GM12878 (cell line): ENCODE results near the gene GRM3. TPM values are rescaled to one million over a fixed set of nuclear protein-coding genes. Genes with fewer than 3 reads are reported as not detected.

Experiments
- ATAC-seq: fragments of 200-7000 bp; cut with Tn5 transposase; 3 replicates; pipeline ENCODE4 v1.9.1; 2020; ENCODE audit warnings: mild to moderate bottlenecking, moderate library complexity
- BruUV-seq: library from RNA; stranded (reverse); fragments of 400-500 nt; replicated peaks from 2 replicates; lab custom pipeline; 2021; lab: Mats Ljungman, UMichigan
- CTCF ChIA-PET: fragments of 300-600 bp; sonication (Branson Sonifier 250); formaldehyde crosslinking; extraction: SDS; loops from one replicate; lab custom pipeline; 2021; ENCODE audit warnings: inconsistent platforms; lab: Yijun Ruan, JAX
- POLR2A ChIA-PET: fragments of 350-600 bp; formaldehyde crosslinking; extraction: SDS; loops from one replicate; lab custom pipeline; 2021; ENCODE audit warnings: inconsistent platforms; lab: Charles Lee
- RAD21 ChIA-PET: fragments of 300-600 bp; sonication (Branson Sonifier 250); formaldehyde crosslinking; loops from one replicate; lab custom pipeline; 2023; ENCODE audit warnings: antibody characterized with exemption; ENCODE audit not compliant: unreplicated experiment; lab: Charles Lee
- SMC1A ChIA-PET: fragments of 300-600 bp; sonication (Branson Sonifier 250); formaldehyde crosslinking; loops from one replicate; lab custom pipeline; 2023; ENCODE audit not compliant: unreplicated experiment, uncharacterized antibody; lab: Charles Lee
- DNase-seq: peaks from one replicate; pipeline ENCODE4 v3.0.0-alpha.2; 2011; ENCODE audit warnings: low read depth, low spot score
- FAIRE-seq: peaks from 3 replicates; lab custom pipeline; 2011; peaks lifted over from hg19 to GRCh38; lab: Jason Lieb, UNC
- H2AFZ ChIP-seq: 2 replicates; pipeline ENCODE4 v1.6.0; 2011; ENCODE audit warnings: low read depth, low read length, control low read depth; ENCODE audit not compliant: control insufficient read depth
- H3K27ac ChIP-seq: 2 replicates; pipeline ENCODE4 v1.5.1; 2011; ENCODE audit warnings: control low read depth; ENCODE audit not compliant: control insufficient read depth, insufficient read depth
- H3K27me3 ChIP-seq, 2 experiments: replicated peaks in 1 of 2; 2 replicates each; pipeline versions ENCODE4 v1.6.0 to v1.6.1; 2011; ENCODE audit warnings: low read length in 1 of 2; ENCODE audit not compliant: control insufficient read depth in 2 of 2, insufficient read depth in 2 of 2
- H3K36me3 ChIP-seq, 2 experiments: 2 replicates each; pipeline ENCODE4 v1.5.1; 2011; ENCODE audit warnings: low read length in 1 of 2; ENCODE audit not compliant: control insufficient read depth in 2 of 2, insufficient read depth in 2 of 2
- H3K4me1 ChIP-seq: 2 replicates; pipeline ENCODE4 v1.6.1; 2011; ENCODE audit warnings: mild to moderate bottlenecking, low read length, moderate library complexity, mixed read lengths; ENCODE audit not compliant: control insufficient read depth, insufficient read depth
- H3K4me2 ChIP-seq: 2 replicates; pipeline ENCODE4 v1.6.0; 2011; ENCODE audit warnings: control low read depth; ENCODE audit not compliant: control insufficient read depth, insufficient read depth
- H3K4me3 ChIP-seq: fragments of 200-600 bp; sonication (generic); 2 replicates; pipeline ENCODE4 v1.5.1; 2016
- H3K79me2 ChIP-seq: 2 replicates; pipeline ENCODE4 v1.6.0; 2011; ENCODE audit warnings: low read length; ENCODE audit not compliant: control insufficient read depth, insufficient read depth
- H3K9ac ChIP-seq: 2 replicates; pipeline ENCODE4 v1.8.0; 2011; ENCODE audit warnings: low read length, control low read depth, mixed read lengths; ENCODE audit not compliant: control insufficient read depth, insufficient read depth
- H3K9me3 ChIP-seq: replicated peaks from 3 replicates; pipeline ENCODE4 v1.5.1; 2011; ENCODE audit warnings: mild to moderate bottlenecking, low read length; ENCODE audit not compliant: control insufficient read depth, insufficient read depth
- H4K20me1 ChIP-seq: 2 replicates; pipeline ENCODE4 v1.6.0; 2011; ENCODE audit not compliant: control insufficient read depth, insufficient read depth
- ASH2L ChIP-seq: fragments of 300-600, 200-600 bp; sonication (generic); IDR thresholded peaks from 2 replicates; pipeline ENCODE4 v1.6.1; 2017; ENCODE audit warnings: low read depth, mild to moderate bottlenecking, borderline replicate concordance
- BHLHE40 ChIP-seq, 2 experiments: fragments of 450-650 bp in 1 of 2; IDR thresholded peaks; 2 replicates each; pipeline ENCODE4 v1.6.1; 2011 to 2017; ENCODE audit warnings: low read depth in 2 of 2, borderline replicate concordance in 1 of 2, improper control_type of control experiment in 1 of 2, low read length in 1 of 2, mild to moderate bottlenecking in 1 of 2
- CBX3 ChIP-seq: fragments of 200-600 bp; sonication (generic); IDR thresholded peaks from 2 replicates; pipeline ENCODE4 v1.6.1; 2016; ENCODE audit warnings: low read depth, borderline replicate concordance
- FOXM1 ChIP-seq: IDR thresholded peaks from 2 replicates; pipeline ENCODE4 v1.6.1; 2012; ENCODE audit warnings: low read depth, mild to moderate bottlenecking, inconsistent platforms, low read length, moderate library complexity
- GATAD2B ChIP-seq: fragments of 450-650 bp; conservative IDR thresholded peaks from 2 replicates; pipeline ENCODE4 v1.6.1; 2017; ENCODE audit warnings: low read depth, mild to moderate bottlenecking, moderate library complexity
- JUNB ChIP-seq: IDR thresholded peaks from 2 replicates; pipeline ENCODE4 v1.6.1; 2016; ENCODE audit warnings: antibody characterized with exemption, mild to moderate bottlenecking
- POLR2AphosphoS5 ChIP-seq: IDR thresholded peaks from 2 replicates; pipeline ENCODE4 v1.6.1; 2011; ENCODE audit warnings: mild to moderate bottlenecking, low read length, inconsistent platforms
- RAD21 ChIP-seq: IDR thresholded peaks from 2 replicates; pipeline ENCODE4 v1.6.1; 2011; ENCODE audit warnings: mild to moderate bottlenecking, low read depth, low read length, moderate library complexity; ENCODE audit not compliant: insufficient read depth
- RB1 ChIP-seq: fragments of 450-650 bp; formaldehyde crosslinking; IDR thresholded peaks from 2 replicates; pipeline ENCODE4 v1.6.1; 2017; ENCODE audit warnings: mild to moderate bottlenecking, borderline replicate concordance
- RCOR1 ChIP-seq: conservative IDR thresholded peaks from 2 replicates; pipeline ENCODE4 v1.6.1; 2012; ENCODE audit warnings: low read depth, low read length, improper control_type of control experiment
- RUNX3 ChIP-seq: IDR thresholded peaks from 2 replicates; pipeline ENCODE4 v1.6.1; 2012; ENCODE audit warnings: low read length, inconsistent platforms
- SRF ChIP-seq, 2 experiments: IDR thresholded peaks; 2 replicates each; pipeline ENCODE4 v1.6.1; 2011; ENCODE audit warnings: low read depth in 2 of 2, low read length in 2 of 2, mild to moderate bottlenecking in 1 of 2, moderate library complexity in 1 of 2
- SUPT20H ChIP-seq: IDR thresholded peaks from 2 replicates; pipeline ENCODE4 v1.6.1; 2011; ENCODE audit warnings: low read depth, mild to moderate bottlenecking, low read length, moderate library complexity, borderline replicate concordance; ENCODE audit not compliant: control insufficient read depth
- YBX1 ChIP-seq: fragments of 450-650 bp; IDR thresholded peaks from 2 replicates; pipeline ENCODE4 v1.6.1; 2016; ENCODE audit warnings: antibody characterized with exemption
- WGBS: methylation state at CpG from one replicate; pipeline ENCODE4 v1.1.6; 2016; ENCODE audit warnings: low lambda C conversion rate; ENCODE audit not compliant: insufficient replicate concordance, insufficient coverage; ENCODE audit errors: missing lambda C conversion rate; 5-methylcytosine and 5-hydroxymethylcytosine counted together
- in situ Hi-C: fragments of 300-500 bp; cut with MboI; formaldehyde crosslinking; loops from 9 replicates; pipeline ENCODE4 v1.14.3; 2018; ENCODE audit warnings: mixed read lengths
- intact Hi-C: fragments of 100-400 bp; cut with micrococcal nuclease; formaldehyde crosslinking; loops from one replicate; pipeline ENCODE4 v1.14.2; 2022; ENCODE audit not compliant: unreplicated experiment
- polyA plus RNA-seq, 11 experiments: library from polyadenylated mRNA; depleted of rRNA in 4 of 11; unstranded in 6 of 11; stranded (reverse) in 5 of 11; fragments of >200 nt; fragmentation: Nextera tagmentation in 4 of 11; fragmentation: Illumina TruSeq in 1 of 11; extraction: Ambion mirVana in 4 of 11; extraction: Trizol in 1 of 11; gene quantifications; 1 replicate in 1 of 11; 2 replicates in 10 of 11; pipeline versions ENCODE4 v1.2.1 to v1.2.3, GENCODE V29; 2011 to 2016; ENCODE audit warnings: inconsistent platforms in 2 of 11, missing spikeins in 2 of 11, low read depth in 1 of 11
- total RNA-seq, 4 experiments: library from RNA; depleted of rRNA in 3 of 4; stranded (reverse); fragments of >200 nt in 3 of 4; fragmentation: Illumina TruSeq in 1 of 4; extraction: Trizol in 1 of 4; gene quantifications; 2 replicates each; pipeline versions ENCODE4 v1.2.1 to v1.2.3, GENCODE V29; 2013 to 2021
- TF ChIP-seq, protein P1 (sequence below): IDR thresholded peaks from 2 replicates; pipeline ENCODE4 v1.6.1; 2011; ENCODE audit warnings: borderline replicate concordance, low read depth, mild to moderate bottlenecking, moderate library complexity, mixed read lengths, low read length; ENCODE audit not compliant: insufficient read depth; ENCODE audit errors: extremely low read length
- TF ChIP-seq, protein P2 (sequence below): fragments of 450-650 bp; IDR thresholded peaks from 2 replicates; pipeline ENCODE4 v1.6.1; 2017; ENCODE audit warnings: borderline replicate concordance
- TF ChIP-seq, protein P3 (sequence below): fragments of 450-650 bp; IDR thresholded peaks from 2 replicates; pipeline ENCODE4 v1.6.1; 2017; ENCODE audit warnings: antibody characterized with exemption, mild to moderate bottlenecking, moderate library complexity

GRM3 gene
- total and polyA plus RNA-seq, 10 of the 15 experiments (the other 5 are each of a cell fraction or from before 2014, with no cell fraction given), result 0.03 to 0.49 (median 0.15) TPM; not detected in 1

DNA sequence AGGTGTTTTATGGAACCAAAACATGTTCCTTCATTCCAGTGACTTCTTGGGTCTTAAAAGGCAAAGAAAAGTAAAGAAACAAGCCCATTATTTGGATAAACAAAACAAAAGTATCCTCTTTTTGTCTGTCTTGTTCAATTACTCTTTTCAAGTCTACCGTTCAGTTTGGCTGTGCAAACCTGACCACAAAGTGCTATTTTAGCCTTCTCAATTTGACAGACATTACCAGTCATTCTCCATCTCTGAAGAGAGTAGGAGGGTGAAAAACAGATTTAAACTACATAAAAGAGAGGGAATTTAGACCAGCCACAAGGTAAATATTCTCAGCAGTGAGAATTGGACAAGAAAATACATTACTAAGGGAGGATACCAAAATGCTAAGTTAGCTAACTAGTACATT lies 145.2 kb downstream of the GRM3 start:
- no TSS peak for BruUV-seq
- no peaks in the 10 kb centered on the region for H4K20me1 ChIP-seq
- ChIA-PET CTCF (interaction anchor here (0.9 to 1.1 kb wide), 2 partner anchors 26 to 116 kb away, joined by 3 to 5 read pairs; no protein-coding TSS in a partner anchor), POLR2A (no interaction called here), SMC1A (interaction anchor here (0.7 to 1.2 kb wide), 2 partner anchors 25 to 26 kb away, joined by 3 read pairs; no protein-coding TSS in a partner anchor), RAD21 (no interaction called here)
- DNase-seq, result no peak
- no peaks in the 10 kb centered on the region for H3K27me3 ChIP-seq
- WGBS, result 0% methylated on average over 1 of the region's 1 CpG
- ATAC-seq, result peak; percentile 39; the same call in 1 of the 3 replicates
- H3K79me2 ChIP-seq, result no peaks in the 10 kb centered on the region
- no peak overlapping the region for H3K27ac ChIP-seq
- no peak for FAIRE-seq
- no peaks in the 10 kb centered on the region for H3K36me3 ChIP-seq
- H3K4me1 ChIP-seq, result peaks cover 41% of the 10 kb centered on the region
- H3K9me3 ChIP-seq, result peaks cover 3% of the 10 kb centered on the region; the same call in 1 of the 3 replicates
- 0 out of 2 replicates have a peak overlapping the region, but pooled peaks have one; percentile 13 for H3K4me3 ChIP-seq
- H3K9ac ChIP-seq, result no peak overlapping the region
- intact Hi-C loops (no loop called here), in situ Hi-C loops (no loop called here)
- peak overlapping the region; percentile 75; the same call in 1 of the 2 replicates for H3K4me2 ChIP-seq
- peak overlapping the region; percentile 41; the same call in 1 of the 2 replicates for H2AFZ ChIP-seq
- TF ChIP-seq, protein P1, sequence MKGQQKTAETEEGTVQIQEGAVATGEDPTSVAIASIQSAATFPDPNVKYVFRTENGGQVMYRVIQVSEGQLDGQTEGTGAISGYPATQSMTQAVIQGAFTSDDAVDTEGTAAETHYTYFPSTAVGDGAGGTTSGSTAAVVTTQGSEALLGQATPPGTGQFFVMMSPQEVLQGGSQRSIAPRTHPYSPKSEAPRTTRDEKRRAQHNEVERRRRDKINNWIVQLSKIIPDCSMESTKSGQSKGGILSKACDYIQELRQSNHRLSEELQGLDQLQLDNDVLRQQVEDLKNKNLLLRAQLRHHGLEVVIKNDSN, result no peak
- TF ChIP-seq RCOR1 (no peak), POLR2AphosphoS5 (no peak), BHLHE40 (IDR thresholded peaks at IDR 0.05; ENCODE audit: borderline replicate concordance in 1 of 2, low read depth in 2 of 2, low read length in 1 of 2) (no peak), RAD21 (peak; percentile 13; the same call in 1 of the 2 replicates), RB1 (no peak), RUNX3 (peak; percentile 97), GATAD2B (no peak), ASH2L (no peak), CBX3 (no peak), JUNB (peak; percentile 25; the same call in 1 of the 2 replicates), FOXM1 (peak; percentile 80; the same call in 1 of the 2 replicates), YBX1 (no peak), SUPT20H (no peak), SRF (IDR thresholded peaks at IDR 0.05; ENCODE audit: low read depth in 2 of 2, low read length in 2 of 2) (0 out of 4 replicates have a peak, but pooled peaks of 1 of the 2 experiments have one; percentile 17)
- TF ChIP-seq, protein P2, sequence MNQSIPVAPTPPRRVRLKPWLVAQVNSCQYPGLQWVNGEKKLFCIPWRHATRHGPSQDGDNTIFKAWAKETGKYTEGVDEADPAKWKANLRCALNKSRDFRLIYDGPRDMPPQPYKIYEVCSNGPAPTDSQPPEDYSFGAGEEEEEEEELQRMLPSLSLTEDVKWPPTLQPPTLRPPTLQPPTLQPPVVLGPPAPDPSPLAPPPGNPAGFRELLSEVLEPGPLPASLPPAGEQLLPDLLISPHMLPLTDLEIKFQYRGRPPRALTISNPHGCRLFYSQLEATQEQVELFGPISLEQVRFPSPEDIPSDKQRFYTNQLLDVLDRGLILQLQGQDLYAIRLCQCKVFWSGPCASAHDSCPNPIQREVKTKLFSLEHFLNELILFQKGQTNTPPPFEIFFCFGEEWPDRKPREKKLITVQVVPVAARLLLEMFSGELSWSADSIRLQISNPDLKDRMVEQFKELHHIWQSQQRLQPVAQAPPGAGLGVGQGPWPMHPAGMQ, result no peak
- TF ChIP-seq, protein P3, sequence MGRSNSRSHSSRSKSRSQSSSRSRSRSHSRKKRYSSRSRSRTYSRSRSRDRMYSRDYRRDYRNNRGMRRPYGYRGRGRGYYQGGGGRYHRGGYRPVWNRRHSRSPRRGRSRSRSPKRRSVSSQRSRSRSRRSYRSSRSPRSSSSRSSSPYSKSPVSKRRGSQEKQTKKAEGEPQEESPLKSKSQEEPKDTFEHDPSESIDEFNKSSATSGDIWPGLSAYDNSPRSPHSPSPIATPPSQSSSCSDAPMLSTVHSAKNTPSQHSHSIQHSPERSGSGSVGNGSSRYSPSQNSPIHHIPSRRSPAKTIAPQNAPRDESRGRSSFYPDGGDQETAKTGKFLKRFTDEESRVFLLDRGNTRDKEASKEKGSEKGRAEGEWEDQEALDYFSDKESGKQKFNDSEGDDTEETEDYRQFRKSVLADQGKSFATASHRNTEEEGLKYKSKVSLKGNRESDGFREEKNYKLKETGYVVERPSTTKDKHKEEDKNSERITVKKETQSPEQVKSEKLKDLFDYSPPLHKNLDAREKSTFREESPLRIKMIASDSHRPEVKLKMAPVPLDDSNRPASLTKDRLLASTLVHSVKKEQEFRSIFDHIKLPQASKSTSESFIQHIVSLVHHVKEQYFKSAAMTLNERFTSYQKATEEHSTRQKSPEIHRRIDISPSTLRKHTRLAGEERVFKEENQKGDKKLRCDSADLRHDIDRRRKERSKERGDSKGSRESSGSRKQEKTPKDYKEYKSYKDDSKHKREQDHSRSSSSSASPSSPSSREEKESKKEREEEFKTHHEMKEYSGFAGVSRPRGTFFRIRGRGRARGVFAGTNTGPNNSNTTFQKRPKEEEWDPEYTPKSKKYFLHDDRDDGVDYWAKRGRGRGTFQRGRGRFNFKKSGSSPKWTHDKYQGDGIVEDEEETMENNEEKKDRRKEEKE, result no peak
